Body of pancreas (tissue), 4 donors: Measurements from ENCODE around the gene ADAMTS7. TPM values are rescaled to one million over a fixed set of nuclear protein-coding genes. Genes with fewer than 3 reads are reported as not detected.

Experiments
- ATAC-seq: fragments of 150-250 bp; one replicate; pipeline ENCODE4 v1.9.1; 2016
- DNase-seq, 4 donors: peaks; one replicate each; pipeline ENCODE4 v3.0.0-alpha.2; 2019
- H3K27ac ChIP-seq, 4 donors: fragments of 200-600 bp; sonication (generic); 1 replicate in 3 of 4; 2 replicates in 1 of 4; pipeline versions ENCODE4 v1.5.1 to v1.6.1; 2016 to 2019; ENCODE audit warnings: mild to moderate bottlenecking in 1 of 4, mixed read lengths in 1 of 4, moderate library complexity in 1 of 4
- H3K27me3 ChIP-seq, 2 donors: fragments of 200-600 bp; sonication (generic); one replicate each; pipeline ENCODE4 v1.6.0; 2016; ENCODE audit warnings: mild to moderate bottlenecking in 1 of 2
- H3K36me3 ChIP-seq, 2 donors: fragments of 200-600 bp; sonication (generic); replicated peaks in 1 of 2; 2 replicates each; pipeline ENCODE4 v1.5.1; 2016; ENCODE audit warnings: low read depth in 2 of 2; ENCODE audit not compliant: insufficient read depth in 1 of 2
- H3K4me1 ChIP-seq: fragments of 200-600 bp; sonication (generic); one replicate; pipeline ENCODE4 v1.6.0; 2016
- H3K4me3 ChIP-seq, 2 donors: fragments of 200-600 bp; sonication (generic); 1 replicate in 1 of 2; 2 replicates in 1 of 2; pipeline ENCODE4 v1.5.1; 2016 to 2019
- H3K9me3 ChIP-seq, 3 donors: fragments of 200-600 bp; sonication (generic); 1 replicate in 2 of 3; 2 replicates in 1 of 3; pipeline ENCODE4 v1.5.1; 2016
- CTCF ChIP-seq, 7 experiments: fragments of 450-650 bp in 4 of 7; fragments of 200-600 bp in 3 of 7; sonication (generic) in 3 of 7; IDR thresholded peaks; one replicate each; pipeline ENCODE4 v1.5.1; 2016 to 2019; ENCODE audit warnings: antibody characterized with exemption in 7 of 7
- POLR2A ChIP-seq, 3 donors: fragments of 450-650 bp; IDR thresholded peaks; one replicate each; pipeline ENCODE4 v1.6.1; 2016; ENCODE audit warnings: antibody characterized with exemption in 3 of 3, mild to moderate bottlenecking in 2 of 3
- WGBS, 2 donors: methylation state at CpG; one replicate each; pipeline ENCODE4 v1.1.5; 2017; 5-methylcytosine and 5-hydroxymethylcytosine counted together
- intact Hi-C: fragments of 100-400 bp; cut with DNase I; formaldehyde crosslinking; loops from one replicate; pipeline ENCODE4 v1.15.1; 2023
- total RNA-seq, 2 donors: library from RNA; depleted of rRNA; stranded (reverse); fragments of >200 nt; gene quantifications; one replicate each; pipeline ENCODE4 v1.1.0, GENCODE V29; 2016

The ADAMTS7 gene
- total RNA-seq, 2 donors from 2014 or later, result 0.33 to 2.1 TPM

- TF ChIP-seq CTCF (IDR thresholded peaks at IDR 0.05), result no peak
- TF ChIP-seq POLR2A (IDR thresholded peaks at IDR 0.05), result no peak
- DNase-seq, result no peak
- Histone ChIP-seq H3K27ac (no peak overlapping the region), H3K9me3 (no peaks in the 10 kb centered on the region), H3K4me1 (peaks cover 3% of the 10 kb centered on the region), H3K36me3 (no peaks in the 10 kb centered on the region), H3K27me3 (peaks cover 0 to 7% of the 10 kb centered on the region in 2 donors), H3K4me3 (no peak overlapping the region)
- WGBS, 2 donors, result 46% methylated on average over 35 of the region's 52 CpGs; no CpG with 5 or more reads in 1 of the 2 donors
- no peak for ATAC-seq
- intact Hi-C loops, result no loop called here
Measured at GRCh38 chr15:78830514-78831228, 19.4 kb upstream of the ADAMTS7 start.

GRCh38 chr15:78828920-78829319 lies 17.7 kb upstream of the ADAMTS7 start:
- ATAC-seq, result no peak
- intact Hi-C loops, result no loop called here

GRCh38 chr15:78822514-78822913 lies 11.2 kb upstream of the ADAMTS7 start:
- Histone ChIP-seq H3K27ac (no peak overlapping the region), H3K4me1 (peaks cover 3% of the 10 kb centered on the region), H3K36me3 (no peaks in the 10 kb centered on the region), H3K4me3 (no peak overlapping the region), H3K27me3 (no peaks in the 10 kb centered on the region), H3K9me3 (no peaks in the 10 kb centered on the region)
- intact Hi-C loops, result no loop called here
- TF ChIP-seq CTCF (IDR thresholded peaks at IDR 0.05), result no peak
- TF ChIP-seq POLR2A (IDR thresholded peaks at IDR 0.05), result no peak
- 24 to 32% methylated on average over 2 of the region's 3 CpGs for WGBS, 2 donors
- ATAC-seq, result no peak
- no peak for DNase-seq

More at GRCh38 chr15:78828920-78829319, 17.7 kb upstream of the ADAMTS7 start:
- H3K4me3 ChIP-seq, result no peak overlapping the region
- TF ChIP-seq POLR2A (IDR thresholded peaks at IDR 0.05) (no peak), CTCF (IDR thresholded peaks at IDR 0.05) (no peak)
- H3K27me3 ChIP-seq, result peaks cover 0 to 7% of the 10 kb centered on the region in 2 donors
- no peak for DNase-seq
- H3K9me3 ChIP-seq, result no peaks in the 10 kb centered on the region
- no peak overlapping the region for H3K27ac ChIP-seq
- H3K36me3 ChIP-seq, result no peaks in the 10 kb centered on the region
- peaks cover 3% of the 10 kb centered on the region for H3K4me1 ChIP-seq
- WGBS, 2 donors, result 91 to 100% methylated on average over 2 of the region's 2 CpGs

GRCh38 chr15:78811825-78812183 lies 540 bp upstream of the ADAMTS7 start:
- H3K4me3 ChIP-seq, result no peak overlapping the region
- H3K27me3 ChIP-seq, result no peaks in the 10 kb centered on the region
- intact Hi-C loops, result no loop called here
- H3K9me3 ChIP-seq, result no peaks in the 10 kb centered on the region
- TF ChIP-seq POLR2A (IDR thresholded peaks at IDR 0.05), result no peak
- TF ChIP-seq CTCF (IDR thresholded peaks at IDR 0.05), result no peak
- H3K27ac ChIP-seq, result no peak overlapping the region
- H3K4me1 ChIP-seq, result peaks cover 19% of the 10 kb centered on the region
- peak; percentile 22 for ATAC-seq
- no peaks in the 10 kb centered on the region for H3K36me3 ChIP-seq
- DNase-seq, result no peak
- 41 to 60% methylated on average over 7 to 24 of the region's 24 CpGs for WGBS, 2 donors
